Stimulated activated CD8-positive, alpha-beta memory T cell treated with anti-CD3 and anti-CD28 coated beads, Interleukin-7, amount 100 ng/mL, for 48 hours (primary cell): ENCODE data around the gene ALOX12B.
A peak's percentile ranks its signal among the peaks of the same experiment; 100 is the strongest.
"Not testable (repeated sequence)": the region's sequence is repeated elsewhere in the genome, so short reads cannot be mapped to it uniquely, and the experiment has no call there.

Experiments used
- DNase-seq, 2 donors: peaks; one replicate each; pipeline ENCODE4 v3.0.0-alpha.2; 2020; ENCODE audit warnings: low read depth in 1 of 2; ENCODE audit errors: extremely low read depth in 1 of 2

The ALOX12B gene

GRCh38 chr17:8067806-8068205 lies 19.7 kb downstream of the ALOX12B start:
- DNase-seq = no peak

- no peak for DNase-seq
Measured at GRCh38 chr17:8066841-8067775, 20.4 kb downstream of the ALOX12B start.

GRCh38 chr17:8064561-8065019 lies 22.9 kb downstream of the ALOX12B start:
- no peak for DNase-seq

GRCh38 chr17:8063761-8064534 lies 23.6 kb downstream of the ALOX12B start:
- DNase-seq = no peak

- DNase-seq = no peak
Measured at GRCh38 chr17:8062807-8063483, 24.6 kb downstream of the ALOX12B start.

GRCh38 chr17:8062435-8062806 lies 25.1 kb downstream of the ALOX12B start:
- no peak for DNase-seq

- not testable (repeated sequence) for DNase-seq
Measured at GRCh38 chr17:8061851-8062250, 25.7 kb downstream of the ALOX12B start.

GRCh38 chr17:8060274-8060673 lies 27.2 kb downstream of the ALOX12B start:
- no peak for DNase-seq

- no peak for DNase-seq
Measured at GRCh38 chr17:8059131-8059530, 28.4 kb downstream of the ALOX12B start.

GRCh38 chr17:8057691-8058114 lies 29.8 kb downstream of the ALOX12B start:
- DNase-seq = peak; percentile 13 to 20

- DNase-seq = no peak
Measured at GRCh38 chr17:8056976-8057625, 30.4 kb downstream of the ALOX12B start.

GRCh38 chr17:8056232-8056975 lies 31.1 kb downstream of the ALOX12B start:
- DNase-seq = peak; percentile 32 to 37

- no peak for DNase-seq
Measured at GRCh38 chr17:8055851-8056231, 31.7 kb downstream of the ALOX12B start.

- no peak for DNase-seq
Measured at GRCh38 chr17:8053600-8053999, 33.9 kb downstream of the ALOX12B start.

- no peak for DNase-seq
Measured at GRCh38 chr17:8052256-8053252, 35.0 kb downstream of the ALOX12B start.

- DNase-seq = no peak
Measured at GRCh38 chr17:8051831-8052230, 35.7 kb downstream of the ALOX12B start.

- DNase-seq = no peak
Measured at GRCh38 chr17:8048736-8049135, 38.8 kb downstream of the ALOX12B start.

- no peak for DNase-seq
Measured at GRCh38 chr17:8048236-8048635, 39.3 kb downstream of the ALOX12B start.

- DNase-seq = no peak
Measured at GRCh38 chr17:8047769-8048110, 39.8 kb downstream of the ALOX12B start.
